OCI-LY1 (cell line): ENCODE results near the gene ACTG1.

ENCODE experiments used
- H2AFZ ChIP-seq: fragments of 200-600 bp; sonication (generic), shearing (Covaris generic); 2 replicates; pipeline ENCODE4 v1.6.0; 2014; ENCODE audit warnings: antibody characterized with exemption, mild to moderate bottlenecking, low read length
- H3F3A ChIP-seq: fragments of 200-600 bp; sonication (generic), shearing (Covaris generic); 2 replicates; pipeline ENCODE4 v1.6.0; 2014; ENCODE audit warnings: mild to moderate bottlenecking, antibody characterized with exemption, low read length, moderate library complexity; ENCODE audit not compliant: insufficient read depth
- H3K27ac ChIP-seq: fragments of 200-600 bp; sonication (generic); 2 replicates; pipeline ENCODE4 v1.5.1; 2014; ENCODE audit warnings: low read length, mixed run types, mild to moderate bottlenecking, low read depth; ENCODE audit not compliant: poor library complexity, severe bottlenecking
- H3K27me3 ChIP-seq: fragments of 200-600 bp; sonication (generic); 2 replicates; pipeline ENCODE4 v1.6.0; 2014; ENCODE audit warnings: antibody characterized with exemption, mild to moderate bottlenecking, low read length, moderate library complexity; ENCODE audit not compliant: insufficient read depth
- H3K36me3 ChIP-seq: fragments of 200-600 bp; sonication (generic); 2 replicates; pipeline ENCODE4 v1.6.1; 2014; ENCODE audit warnings: mild to moderate bottlenecking, antibody characterized with exemption, low read length, moderate library complexity, mixed read lengths; ENCODE audit not compliant: insufficient read depth
- H3K4me1 ChIP-seq: fragments of 200-600 bp; sonication (generic); 2 replicates; pipeline ENCODE4 v1.5.1; 2014; ENCODE audit warnings: mild to moderate bottlenecking, low read length, moderate library complexity; ENCODE audit not compliant: insufficient read depth, severe bottlenecking
- H3K4me2 ChIP-seq: fragments of 200-600 bp; sonication (generic), shearing (Covaris generic); 2 replicates; pipeline ENCODE4 v1.6.1; 2014; ENCODE audit warnings: low read length
- H3K4me3 ChIP-seq: fragments of 200-600 bp; sonication (generic); 2 replicates; pipeline ENCODE4 v1.5.1; 2014; ENCODE audit warnings: low read length, low read depth, mild to moderate bottlenecking, mixed read lengths; ENCODE audit not compliant: poor library complexity, severe bottlenecking
- H3K79me2 ChIP-seq: fragments of 200-600 bp; shearing (Covaris generic); 2 replicates; pipeline ENCODE4 v1.6.1; 2016; ENCODE audit warnings: mixed run types, low read length, mixed read lengths; ENCODE audit not compliant: insufficient read depth
- H3K9ac ChIP-seq: fragments of 200-600 bp; sonication (generic), shearing (Covaris generic); 2 replicates; pipeline ENCODE4 v1.6.1; 2014; ENCODE audit warnings: mild to moderate bottlenecking, low read length, mixed read lengths
- H3K9me2 ChIP-seq: fragments of 200-600 bp; sonication (generic), shearing (Covaris generic); 2 replicates; pipeline ENCODE4 v1.6.1; 2014; ENCODE audit warnings: low read depth, mild to moderate bottlenecking, low read length, mixed read lengths
- H3K9me3 ChIP-seq: fragments of 200-600 bp; shearing (Covaris generic); 2 replicates; pipeline ENCODE4 v1.6.1; 2014; ENCODE audit warnings: low read length, mixed read lengths
- H4K20me1 ChIP-seq: fragments of 200-600 bp; sonication (generic), shearing (Covaris generic); 2 replicates; pipeline ENCODE4 v1.6.0; 2016; ENCODE audit warnings: mild to moderate bottlenecking, low read length; ENCODE audit not compliant: insufficient read depth
- CTCF ChIP-seq: fragments of 200-600 bp; sonication (generic), shearing (Covaris generic); IDR thresholded peaks from 2 replicates; pipeline ENCODE4 v1.5.1; 2017; ENCODE audit warnings: mild to moderate bottlenecking, antibody characterized with exemption, low read length, moderate library complexity, mixed read lengths
- EZH2 ChIP-seq: fragments of 200-600 bp; sonication (generic), shearing (Covaris generic); IDR thresholded peaks from 2 replicates; pipeline ENCODE4 v1.8.0; 2017; ENCODE audit warnings: borderline replicate concordance, mixed run types, mild to moderate bottlenecking, antibody characterized with exemption, low read length, moderate library complexity, mixed read lengths

The ACTG1 gene

DNA sequence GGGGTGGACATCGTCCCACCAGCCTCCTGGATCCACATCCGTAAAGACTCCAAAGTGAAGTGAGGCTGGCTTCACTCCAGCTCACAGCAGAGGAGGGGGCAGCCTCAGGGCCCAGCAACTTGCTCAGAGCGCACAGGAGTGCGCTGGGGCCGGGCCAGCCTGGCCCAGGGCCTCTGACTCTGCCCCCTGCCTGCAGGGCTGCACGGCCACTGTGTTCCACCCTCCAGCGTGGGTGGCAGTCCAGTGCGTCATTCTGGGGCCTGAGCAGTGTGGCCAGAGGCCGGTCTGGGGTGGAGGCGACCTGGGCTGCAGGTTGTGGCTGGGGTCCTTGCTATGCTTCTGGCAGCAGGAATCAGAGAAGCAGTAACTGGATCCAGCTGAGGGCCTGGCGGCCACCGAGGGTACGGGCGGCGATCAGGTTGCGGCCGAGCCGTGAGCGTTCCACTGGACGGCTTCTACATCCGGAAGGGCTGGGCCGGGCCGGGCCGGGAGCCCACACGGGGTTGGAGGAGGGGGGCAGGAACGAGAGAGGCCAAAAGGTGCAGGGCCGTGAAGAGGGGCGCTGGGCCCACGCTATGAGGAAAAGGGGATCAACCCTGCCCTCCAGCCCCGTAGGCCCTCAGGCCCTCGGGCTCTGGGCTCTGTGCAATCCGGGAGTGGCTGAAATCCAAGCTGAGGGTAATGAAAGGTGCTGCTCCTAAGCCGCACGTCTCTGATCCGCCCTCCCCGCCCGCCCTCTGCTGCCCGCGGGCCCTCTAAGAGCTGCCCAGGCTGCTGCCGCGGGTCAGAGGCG lies 15.2 kb upstream of the ACTG1 start, which contains the start of gene FSCN2:
Gene FSCN2 (plus strand): TSS at position 787 of the 793 bp plus-strand sequence. CDS start 155 bp downstream, outside the sequence.
- Histone ChIP-seq H3K9ac (no peak within 1 kb of the TSS), H3F3A (no peaks in the 10 kb centered on the region), H3K9me2 (no peaks in the 10 kb centered on the region), H3K27ac (no peak within 1 kb of the TSS), H3K4me1 (no peaks in the 10 kb centered on the region), H3K4me2 (no peak within 1 kb of the TSS), H3K4me3 (no peak within 1 kb of the TSS), H3K9me3 (no peaks in the 10 kb centered on the region), H3K79me2 (no peaks in the 10 kb centered on the region), H3K36me3 (no peaks in the 10 kb centered on the region), H3K27me3 (peaks cover 32% of the 10 kb centered on the region; the same call in 1 of the 2 replicates), H4K20me1 (no peaks in the 10 kb centered on the region), H2AFZ (no peak within 1 kb of the TSS)
- TF ChIP-seq CTCF: no peak
- TF ChIP-seq EZH2: no peak

- no peak overlapping the region for H3K9ac ChIP-seq
- H3K9me3 ChIP-seq: no peaks in the 10 kb centered on the region
- peaks cover 37% of the 10 kb centered on the region; the same call in 1 of the 2 replicates for H3K27me3 ChIP-seq
- H3K9me2 ChIP-seq: no peaks in the 10 kb centered on the region
- no peak overlapping the region for H3K4me3 ChIP-seq
- no peak overlapping the region for H2AFZ ChIP-seq
- H3K4me1 ChIP-seq: no peaks in the 10 kb centered on the region
- H3K4me2 ChIP-seq: no peak overlapping the region
- H3K36me3 ChIP-seq: no peaks in the 10 kb centered on the region
- TF ChIP-seq EZH2: no peak
- TF ChIP-seq CTCF: no peak
- no peaks in the 10 kb centered on the region for H3F3A ChIP-seq
- no peaks in the 10 kb centered on the region for H3K79me2 ChIP-seq
- no peak overlapping the region for H3K27ac ChIP-seq
- H4K20me1 ChIP-seq: no peaks in the 10 kb centered on the region
Measured at GRCh38 chr17:81526662-81527571, 14.3 kb upstream of the ACTG1 start.

DNA sequence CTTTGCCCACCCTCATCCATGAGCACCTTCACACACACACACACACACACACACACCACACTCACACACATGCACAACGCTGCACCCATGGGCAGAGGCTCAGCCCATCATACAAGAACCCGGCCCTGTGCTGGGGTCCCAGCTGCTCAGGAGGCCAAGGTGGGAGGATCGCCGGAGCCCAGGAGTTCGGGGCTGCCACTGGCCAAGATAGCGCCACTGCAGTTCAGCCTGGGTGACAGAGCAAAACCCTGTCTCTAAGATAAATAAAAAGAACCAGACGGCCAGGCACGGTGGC lies 12.2 kb upstream of the ACTG1 start:
- Histone ChIP-seq H2AFZ (no peak overlapping the region), H3K9me3 (no peaks in the 10 kb centered on the region), H3K9ac (no peak overlapping the region), H3K79me2 (no peaks in the 10 kb centered on the region), H4K20me1 (no peaks in the 10 kb centered on the region), H3F3A (no peaks in the 10 kb centered on the region), H3K4me3 (no peak overlapping the region), H3K36me3 (no peaks in the 10 kb centered on the region), H3K27ac (no peak overlapping the region), H3K9me2 (no peaks in the 10 kb centered on the region), H3K4me2 (no peak overlapping the region), H3K27me3 (peaks cover 37% of the 10 kb centered on the region; the same call in 1 of the 2 replicates), H3K4me1 (peaks cover 3% of the 10 kb centered on the region)
- no peak for TF ChIP-seq EZH2
- no peak for TF ChIP-seq CTCF
